Natural killer cell treated with Interleukin-12 subunit alpha and Interleukin-12 subunit beta and Interleukin-15 and Interleukin-18, amount 100 ng/mL, for 72 hours (primary cell): ENCODE results near the gene OXTR. TPM values are rescaled to one million over a fixed set of nuclear protein-coding genes. Genes with fewer than 3 reads are reported as not detected.
A peak's percentile ranks its signal among the peaks of the same experiment; 100 is the strongest.

Experiments used
- ATAC-seq, 2 donors: fragments of 150-1000 bp; cut with Tn5 transposase in 1 of 2; sonication (Bioruptor Pico), chemical (Tn5 transposase) in 1 of 2; 2 replicates each; pipeline ENCODE4 v1.10.0; 2021
- DNase-seq: peaks from one replicate; pipeline ENCODE4 v3.0.0; 2022; ENCODE audit warnings: low spot score
- H3K27ac Mint-ChIP-seq, 2 donors: 1 replicate in 1 of 2; 2 replicates in 1 of 2; pipeline ENCODE4 v1.8.0; 2022; ENCODE audit warnings: mixed read lengths in 2 of 2, mild to moderate bottlenecking in 1 of 2, moderate library complexity in 1 of 2
- H3K27me3 Mint-ChIP-seq, 2 donors: 1 replicate in 1 of 2; 2 replicates in 1 of 2; pipeline ENCODE4 v1.8.0; 2022; ENCODE audit warnings: mixed read lengths in 2 of 2
- H3K36me3 Mint-ChIP-seq: one replicate; pipeline ENCODE4 v1.8.0; 2022; ENCODE audit warnings: mixed read lengths
- H3K4me1 Mint-ChIP-seq, 2 donors: 1 replicate in 1 of 2; 2 replicates in 1 of 2; pipeline ENCODE4 v1.8.0; 2022; ENCODE audit warnings: low read depth in 2 of 2, mixed read lengths in 2 of 2, mild to moderate bottlenecking in 1 of 2
- H3K4me3 Mint-ChIP-seq: one replicate; pipeline ENCODE4 v1.8.0; 2022; ENCODE audit warnings: mixed read lengths
- H3K9me3 Mint-ChIP-seq: 2 replicates; pipeline ENCODE4 v1.8.0; 2022; ENCODE audit warnings: mixed read lengths
- total RNA-seq, 2 donors: library from RNA; stranded (reverse); gene quantifications; one replicate each; pipeline ENCODE4 v1.2.3, GENCODE V29; 2022

OXTR gene
- total RNA-seq, 2 donors from 2014 or later: 1.8 to 2.7 TPM

- no peaks in the 10 kb centered on the region for H3K4me1 Mint-ChIP-seq
- no peaks in the 10 kb centered on the region for H3K9me3 Mint-ChIP-seq
- no peak for DNase-seq
- peaks cover 0 to 8% of the 10 kb centered on the region in 2 donors for H3K27me3 Mint-ChIP-seq
- ATAC-seq: peak; percentile 17 to 21
- no peaks in the 10 kb centered on the region for H3K36me3 Mint-ChIP-seq
- no peak overlapping the region for H3K4me3 Mint-ChIP-seq
- no peak overlapping the region for H3K27ac Mint-ChIP-seq
Observed at GRCh38 chr3:8761866-8762265, 7.5 kb downstream of the OXTR start.

- Mint-ChIP-seq H3K27ac (no peak overlapping the region), H3K36me3 (no peaks in the 10 kb centered on the region), H3K27me3 (peaks cover 0 to 2% of the 10 kb centered on the region in 2 donors), H3K4me1 (no peaks in the 10 kb centered on the region), H3K4me3 (no peak overlapping the region), H3K9me3 (no peaks in the 10 kb centered on the region)
- DNase-seq (no peak), ATAC-seq (no peak)
Observed at GRCh38 chr3:8760506-8760905, 8.9 kb downstream of the OXTR start.

- Mint-ChIP-seq H3K4me3 (no peak overlapping the region), H3K27me3 (peaks cover 0 to 2% of the 10 kb centered on the region in 2 donors), H3K4me1 (no peaks in the 10 kb centered on the region), H3K9me3 (no peaks in the 10 kb centered on the region), H3K36me3 (no peaks in the 10 kb centered on the region), H3K27ac (no peak overlapping the region)
- DNase-seq (no peak), ATAC-seq (no peak)
Observed at GRCh38 chr3:8760091-8760490, 9.3 kb downstream of the OXTR start.

- Mint-ChIP-seq H3K27ac (no peak overlapping the region), H3K4me3 (no peak overlapping the region), H3K4me1 (no peaks in the 10 kb centered on the region), H3K9me3 (no peaks in the 10 kb centered on the region), H3K36me3 (no peaks in the 10 kb centered on the region), H3K27me3 (peaks cover 0 to 4% of the 10 kb centered on the region in 2 donors)
- ATAC-seq (no peak), DNase-seq (no peak)
Observed at GRCh38 chr3:8759038-8759707, 10.2 kb downstream of the OXTR start.

GRCh38 chr3:8757551-8758518 is 11.6 kb downstream of the OXTR start:
- no peak overlapping the region for H3K4me3 Mint-ChIP-seq
- no peaks in the 10 kb centered on the region for H3K9me3 Mint-ChIP-seq
- no peaks in the 10 kb centered on the region for H3K36me3 Mint-ChIP-seq
- ATAC-seq (no peak), DNase-seq (peak; percentile 20)
- no peak overlapping the region for H3K27ac Mint-ChIP-seq
- H3K27me3 Mint-ChIP-seq: peaks cover 0 to 4% of the 10 kb centered on the region in 2 donors
- no peaks in the 10 kb centered on the region for H3K4me1 Mint-ChIP-seq

GRCh38 chr3:8756671-8757070 is 12.7 kb downstream of the OXTR start:
- no peak for ATAC-seq
- Mint-ChIP-seq H3K36me3 (no peaks in the 10 kb centered on the region), H3K27me3 (peaks cover 0 to 4% of the 10 kb centered on the region in 2 donors), H3K4me3 (no peak overlapping the region), H3K9me3 (no peaks in the 10 kb centered on the region), H3K4me1 (no peaks in the 10 kb centered on the region), H3K27ac (no peak overlapping the region)
- peak; percentile 26 for DNase-seq

GRCh38 chr3:8755564-8756237 is 13.7 kb downstream of the OXTR start:
- Mint-ChIP-seq H3K4me3 (no peak overlapping the region), H3K36me3 (no peaks in the 10 kb centered on the region), H3K27ac (no peak overlapping the region), H3K9me3 (no peaks in the 10 kb centered on the region), H3K4me1 (no peaks in the 10 kb centered on the region), H3K27me3 (peaks cover 0 to 4% of the 10 kb centered on the region in 2 donors)
- DNase-seq (no peak), ATAC-seq (no peak)

- no peaks in the 10 kb centered on the region for H3K4me1 Mint-ChIP-seq
- H3K36me3 Mint-ChIP-seq: no peaks in the 10 kb centered on the region
- no peak for ATAC-seq
- DNase-seq: no peak
- H3K27me3 Mint-ChIP-seq: peaks cover 0 to 4% of the 10 kb centered on the region in 2 donors
- H3K27ac Mint-ChIP-seq: no peak overlapping the region
- no peaks in the 10 kb centered on the region for H3K9me3 Mint-ChIP-seq
- no peak overlapping the region for H3K4me3 Mint-ChIP-seq
Observed at GRCh38 chr3:8755097-8755496, 14.3 kb downstream of the OXTR start.

- H3K27me3 Mint-ChIP-seq: peaks cover 0 to 4% of the 10 kb centered on the region in 2 donors
- H3K27ac Mint-ChIP-seq: no peak overlapping the region
- H3K36me3 Mint-ChIP-seq: no peaks in the 10 kb centered on the region
- H3K4me3 Mint-ChIP-seq: no peak overlapping the region
- ATAC-seq (no peak), DNase-seq (peak; percentile 51)
- no peaks in the 10 kb centered on the region for H3K4me1 Mint-ChIP-seq
- H3K9me3 Mint-ChIP-seq: no peaks in the 10 kb centered on the region
Observed at GRCh38 chr3:8752832-8753231, 16.6 kb downstream of the OXTR start.

GRCh38 chr3:8749316-8749715 is 20.1 kb downstream of the OXTR start:
- ATAC-seq: no peak
- DNase-seq: peak; percentile 8
- H3K9me3 Mint-ChIP-seq: no peaks in the 10 kb centered on the region
- H3K4me3 Mint-ChIP-seq: no peak overlapping the region
- H3K36me3 Mint-ChIP-seq: no peaks in the 10 kb centered on the region
- peaks cover 0 to under 1% of the 10 kb centered on the region in 2 donors for H3K27me3 Mint-ChIP-seq
- H3K27ac Mint-ChIP-seq: no peak overlapping the region
- H3K4me1 Mint-ChIP-seq: no peaks in the 10 kb centered on the region

- Mint-ChIP-seq H3K9me3 (no peaks in the 10 kb centered on the region), H3K4me1 (no peaks in the 10 kb centered on the region), H3K27me3 (peaks cover 7 to 8% of the 10 kb centered on the region in 2 donors), H3K36me3 (no peaks in the 10 kb centered on the region), H3K27ac (no peak overlapping the region), H3K4me3 (no peak overlapping the region)
- DNase-seq: no peak
- no peak for ATAC-seq
Observed at GRCh38 chr3:8746780-8747345, 22.6 kb downstream of the OXTR start.

GRCh38 chr3:8745619-8746370 is 23.6 kb downstream of the OXTR start:
- no peaks in the 10 kb centered on the region for H3K36me3 Mint-ChIP-seq
- ATAC-seq: peak in 1 of 2 donors; percentile 31
- H3K9me3 Mint-ChIP-seq: no peaks in the 10 kb centered on the region
- H3K27me3 Mint-ChIP-seq: peaks cover 12 to 13% of the 10 kb centered on the region in 2 donors
- DNase-seq: peak; percentile 49
- H3K4me3 Mint-ChIP-seq: no peak overlapping the region
- no peaks in the 10 kb centered on the region for H3K4me1 Mint-ChIP-seq
- no peak overlapping the region for H3K27ac Mint-ChIP-seq

- Mint-ChIP-seq H3K9me3 (no peaks in the 10 kb centered on the region), H3K4me3 (no peak overlapping the region), H3K27me3 (peaks cover 12 to 13% of the 10 kb centered on the region in 2 donors), H3K36me3 (no peaks in the 10 kb centered on the region), H3K4me1 (no peaks in the 10 kb centered on the region), H3K27ac (no peak overlapping the region)
- ATAC-seq: no peak
- no peak for DNase-seq
Observed at GRCh38 chr3:8743911-8744310, 25.5 kb downstream of the OXTR start.
